HCT116 (cell line): ENCODE results near the gene YIPF7. TPM values are rescaled to one million over a fixed set of nuclear protein-coding genes. Genes with fewer than 3 reads are reported as not detected.

Source experiments
- ATAC-seq: fragments of 200-7000 bp; cut with Tn5 transposase; 2 replicates; pipeline ENCODE4 v1.9.1; 2020; ENCODE audit warnings: mild to moderate bottlenecking, moderate library complexity
- BruUV-seq: library from RNA; stranded (reverse); fragments of 400-500 nt; replicated peaks from 2 replicates; lab custom pipeline; 2021; lab: Mats Ljungman, UMichigan
- CTCF ChIA-PET: fragments of 300-600 bp; sonication (Branson Sonifier 250); formaldehyde crosslinking; loops from one replicate; lab custom pipeline; 2021; ENCODE audit warnings: antibody characterized with exemption; lab: Charles Lee
- POLR2A ChIA-PET: fragments of 300-600, 350-600 bp; sonication (Branson Sonifier 250); formaldehyde crosslinking; loops from one replicate; lab custom pipeline; 2021; ENCODE audit warnings: antibody characterized with exemption; lab: Charles Lee
- RAD21 ChIA-PET, 2 experiments: fragments of 300-600 bp; sonication (Branson Sonifier 250); formaldehyde crosslinking; loops; one replicate each; lab custom pipeline; 2023; ENCODE audit warnings: low total read pairs in 2 of 2; ENCODE audit not compliant: uncharacterized antibody in 2 of 2, unreplicated experiment in 2 of 2, low non-redundant PET in 1 of 2; lab: Charles Lee
- DNase-seq: peaks from one replicate; pipeline ENCODE4 v3.0.0-alpha.2; 2010; ENCODE audit warnings: low read depth, low spot score
- H2AFZ ChIP-seq: fragments of 200-600 bp; shearing (Covaris generic), sonication (generic); 2 replicates; pipeline ENCODE4 v1.6.1; 2017; ENCODE audit warnings: low read depth, mixed run types, mixed read lengths, antibody characterized with exemption, low read length; ENCODE audit not compliant: poor library complexity, severe bottlenecking
- H3K27ac ChIP-seq: 2 replicates; pipeline ENCODE4 v1.5.1; 2012; ENCODE audit warnings: low read depth, low read length
- H3K27me3 ChIP-seq: fragments of 200-600 bp; sonication (generic); 2 replicates; pipeline ENCODE4 v1.6.1; 2016; ENCODE audit warnings: mixed run types, low read length, mixed read lengths; ENCODE audit not compliant: insufficient read depth
- H3K36me3 ChIP-seq, 2 experiments: fragments of 200-500 bp in 1 of 2; fragments of 200-600 bp in 1 of 2; sonication (Bioruptor generic) in 1 of 2; sonication (generic) in 1 of 2; 2 replicates each; pipeline versions ENCODE4 v1.5.1 to v1.6.1; 2014 to 2016; ENCODE audit warnings: low read length in 2 of 2, inconsistent platforms in 1 of 2, mixed read lengths in 1 of 2, mixed run types in 1 of 2; ENCODE audit not compliant: insufficient read depth in 2 of 2, control insufficient read depth in 1 of 2
- H3K4me1 ChIP-seq, 2 experiments: fragments of 200-600 bp in 1 of 2; sonication (generic) in 1 of 2; 2 replicates each; pipeline versions ENCODE4 v1.5.1 to v1.6.1; 2012 to 2017; ENCODE audit warnings: low read length in 2 of 2, inconsistent platforms in 1 of 2, mild to moderate bottlenecking in 1 of 2, mixed read lengths in 1 of 2, mixed run types in 1 of 2, moderate library complexity in 1 of 2; ENCODE audit not compliant: insufficient read depth in 2 of 2, control insufficient read depth in 1 of 2
- H3K4me2 ChIP-seq: fragments of 200-600 bp; sonication (generic); 2 replicates; pipeline ENCODE4 v1.6.1; 2017; ENCODE audit warnings: mixed run types, low read length, mixed read lengths
- H3K4me3 ChIP-seq, 2 experiments: fragments of 200-600 bp in 1 of 2; sonication (generic) in 1 of 2; replicated peaks in 1 of 2; 2 replicates each; pipeline ENCODE4 v1.5.1; 2011 to 2016; ENCODE audit warnings: low read length in 2 of 2, control low read depth in 1 of 2, low read depth in 1 of 2, mild to moderate bottlenecking in 1 of 2, mixed read lengths in 1 of 2, mixed run types in 1 of 2
- H3K79me2 ChIP-seq: fragments of 200-600 bp; sonication (generic); 2 replicates; pipeline ENCODE4 v1.6.1; 2017; ENCODE audit warnings: mild to moderate bottlenecking, mixed run types, low read length, moderate library complexity, mixed read lengths; ENCODE audit not compliant: insufficient read depth
- H3K9ac ChIP-seq: fragments of 200-600 bp; sonication (generic); 2 replicates; pipeline ENCODE4 v1.6.1; 2016; ENCODE audit warnings: low read length, mixed read lengths
- H3K9me2 ChIP-seq: fragments of 200-600 bp; sonication (generic), shearing (Covaris generic); 2 replicates; pipeline ENCODE4 v1.6.1; 2017; ENCODE audit warnings: mixed run types, mild to moderate bottlenecking, moderate library complexity; ENCODE audit not compliant: insufficient read depth
- H3K9me3 ChIP-seq, 2 experiments: fragments of 200-500 bp in 1 of 2; fragments of 200-600 bp in 1 of 2; sonication (Bioruptor generic) in 1 of 2; sonication (generic) in 1 of 2; 2 replicates each; pipeline ENCODE4 v1.6.1; 2014 to 2017; ENCODE audit warnings: low read length in 2 of 2, mixed read lengths in 2 of 2, inconsistent platforms in 1 of 2, low read depth in 1 of 2, mild to moderate bottlenecking in 1 of 2, mixed run types in 1 of 2, moderate library complexity in 1 of 2; ENCODE audit not compliant: control insufficient read depth in 1 of 2, insufficient read depth in 1 of 2
- H4K20me1 ChIP-seq: fragments of 200-600 bp; sonication (generic), shearing (Covaris generic); 2 replicates; pipeline ENCODE4 v1.6.1; 2017; ENCODE audit warnings: mixed run types, mild to moderate bottlenecking, moderate library complexity; ENCODE audit not compliant: insufficient read depth
- CEBPB ChIP-seq: IDR thresholded peaks from 2 replicates; pipeline ENCODE4 v1.6.1; 2012; ENCODE audit warnings: low read depth
- EGR1 ChIP-seq: IDR thresholded peaks from 2 replicates; pipeline ENCODE4 v1.6.1; 2012; ENCODE audit warnings: low read depth
- ELF1 ChIP-seq: IDR thresholded peaks from 2 replicates; pipeline ENCODE4 v1.6.1; 2012; ENCODE audit warnings: low read depth, borderline replicate concordance
- EZH2phosphoT487 ChIP-seq: fragments of 200-600 bp; IDR thresholded peaks from 2 replicates; pipeline ENCODE4 v1.6.1; 2018; ENCODE audit warnings: antibody characterized with exemption, borderline replicate concordance
- FOSL1 ChIP-seq: IDR thresholded peaks from 2 replicates; pipeline ENCODE4 v1.6.1; 2012; ENCODE audit warnings: low read depth
- POLR2A ChIP-seq: IDR thresholded peaks from 2 replicates; pipeline ENCODE4 v1.7.0; 2011; ENCODE audit warnings: borderline replicate concordance; ENCODE audit not compliant: insufficient read depth, insufficient read length; ENCODE audit errors: extremely low read depth
- POLR2AphosphoS5 ChIP-seq: IDR thresholded peaks from 2 replicates; pipeline ENCODE4 v1.6.1; 2011; ENCODE audit warnings: mild to moderate bottlenecking, low read depth, low read length, moderate library complexity
- RAD21 ChIP-seq: IDR thresholded peaks from 2 replicates; pipeline ENCODE4 v1.6.1; 2012; ENCODE audit warnings: low read depth, mild to moderate bottlenecking
- SIN3A ChIP-seq: IDR thresholded peaks from 2 replicates; pipeline ENCODE4 v1.6.1; 2012; ENCODE audit warnings: low read depth
- SRF ChIP-seq: IDR thresholded peaks from 2 replicates; pipeline ENCODE4 v1.6.1; 2012; ENCODE audit warnings: low read depth
- ZFX ChIP-seq: fragments of 450-650 bp; IDR thresholded peaks from 2 replicates; pipeline ENCODE4 v1.6.1; 2017
- intact Hi-C: fragments of 100-400 bp; cut with micrococcal nuclease; formaldehyde crosslinking; loops from 2 replicates; pipeline ENCODE4 v1.10.0; 2022
- total RNA-seq: library from RNA; stranded (reverse); gene quantifications from one replicate; pipeline ENCODE4 v1.2.1, GENCODE V29; 2021; ENCODE audit not compliant: unreplicated experiment
- TF ChIP-seq, protein P1 (sequence below): IDR thresholded peaks from 2 replicates; pipeline ENCODE4 v1.6.1; 2011; ENCODE audit warnings: mild to moderate bottlenecking, low read length, moderate library complexity; ENCODE audit not compliant: insufficient replicate concordance; ENCODE audit errors: extremely low read depth
- TF ChIP-seq, protein P2 (sequence below): IDR thresholded peaks from 2 replicates; pipeline ENCODE4 v1.6.1; 2012; ENCODE audit warnings: low read depth
- TF ChIP-seq, protein P3 (sequence below), 3 experiments: fragments of 200-600 bp in 1 of 3; sonication (generic) in 1 of 3; IDR thresholded peaks in 2 of 3; conservative IDR thresholded peaks in 1 of 3; 2 replicates each; pipeline ENCODE4 v1.5.1; 2012 to 2017; ENCODE audit warnings: low read depth in 2 of 3, low read length in 2 of 3, antibody characterized with exemption in 1 of 3, borderline replicate concordance in 1 of 3, control low read depth in 1 of 3, mild to moderate bottlenecking in 1 of 3, mixed read lengths in 1 of 3, mixed run types in 1 of 3, moderate library complexity in 1 of 3; ENCODE audit not compliant: insufficient read depth in 1 of 3
- TF ChIP-seq, protein P4 (sequence below): IDR thresholded peaks from 2 replicates; pipeline ENCODE4 v1.6.1; 2012

The YIPF7 gene
- total RNA-seq, 1 experiment from 2014 or later, result not detected

DNA sequence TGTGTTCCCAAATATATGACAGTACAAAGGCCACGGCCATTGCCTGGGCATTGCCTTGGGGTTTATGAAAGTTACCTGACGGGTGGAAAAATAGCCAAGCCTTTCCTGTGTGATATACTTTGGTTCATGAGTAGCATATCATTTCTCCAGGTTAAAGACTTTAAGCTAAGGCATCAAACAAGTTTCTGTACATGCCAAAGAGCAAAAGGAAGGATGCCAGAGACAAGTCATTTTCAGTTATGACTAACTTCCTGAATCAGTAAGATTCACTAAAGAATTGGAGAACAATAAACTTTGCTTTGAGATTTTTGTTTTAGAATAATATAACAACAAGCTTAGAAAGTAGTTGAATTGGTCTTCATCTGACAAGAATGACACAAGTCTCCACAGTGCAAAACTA is 17.1 kb upstream of the YIPF7 start (continued):
- TF ChIP-seq, protein P1, sequence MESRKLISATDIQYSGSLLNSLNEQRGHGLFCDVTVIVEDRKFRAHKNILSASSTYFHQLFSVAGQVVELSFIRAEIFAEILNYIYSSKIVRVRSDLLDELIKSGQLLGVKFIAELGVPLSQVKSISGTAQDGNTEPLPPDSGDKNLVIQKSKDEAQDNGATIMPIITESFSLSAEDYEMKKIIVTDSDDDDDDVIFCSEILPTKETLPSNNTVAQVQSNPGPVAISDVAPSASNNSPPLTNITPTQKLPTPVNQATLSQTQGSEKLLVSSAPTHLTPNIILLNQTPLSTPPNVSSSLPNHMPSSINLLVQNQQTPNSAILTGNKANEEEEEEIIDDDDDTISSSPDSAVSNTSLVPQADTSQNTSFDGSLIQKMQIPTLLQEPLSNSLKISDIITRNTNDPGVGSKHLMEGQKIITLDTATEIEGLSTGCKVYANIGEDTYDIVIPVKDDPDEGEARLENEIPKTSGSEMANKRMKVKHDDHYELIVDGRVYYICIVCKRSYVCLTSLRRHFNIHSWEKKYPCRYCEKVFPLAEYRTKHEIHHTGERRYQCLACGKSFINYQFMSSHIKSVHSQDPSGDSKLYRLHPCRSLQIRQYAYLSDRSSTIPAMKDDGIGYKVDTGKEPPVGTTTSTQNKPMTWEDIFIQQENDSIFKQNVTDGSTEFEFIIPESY, result no peak
- TF ChIP-seq ZFX (no peak), ELF1 (no peak), EZH2phosphoT487 (no peak), CEBPB (no peak), SIN3A (no peak), POLR2A (no peak), POLR2AphosphoS5 (no peak), SRF (no peak), RAD21 (no peak), EGR1 (no peak)
- TF ChIP-seq, all 23 proteins: peak for 0

DNA sequence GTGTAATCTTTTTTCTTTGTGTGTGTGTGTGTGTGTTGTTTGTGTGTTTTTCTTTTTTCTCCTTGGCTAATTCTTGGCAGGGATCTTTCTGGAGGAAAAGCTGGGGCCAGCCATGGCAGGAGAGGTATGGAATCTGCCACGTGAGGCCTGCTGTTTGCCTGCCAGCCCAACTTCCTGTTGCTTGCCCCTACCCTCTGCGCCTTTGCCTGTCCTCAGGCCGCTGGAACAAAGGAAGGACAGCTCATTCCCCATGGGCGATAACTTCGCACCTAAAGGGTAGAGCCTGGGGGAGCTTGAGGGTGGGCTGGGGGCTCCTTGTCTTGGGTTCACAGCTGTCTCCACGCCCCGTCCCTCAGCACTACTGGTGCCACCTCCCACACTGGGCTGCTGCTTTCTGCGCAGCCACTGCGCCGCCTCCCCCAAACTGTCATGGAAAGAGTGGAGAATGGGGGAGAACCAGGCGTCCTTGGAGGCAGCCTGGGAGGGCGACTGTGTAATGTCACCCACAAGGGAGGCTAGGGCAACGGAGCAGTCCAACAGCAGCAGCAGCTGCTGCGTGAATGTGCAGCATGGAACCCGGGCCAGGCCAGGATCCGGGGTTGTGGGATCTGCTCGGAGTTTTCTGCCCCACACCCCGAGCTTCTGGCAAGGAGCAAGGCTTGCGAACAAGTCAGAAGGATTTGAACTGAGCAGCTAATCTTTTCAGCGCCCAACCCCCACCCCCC is 12.3 kb upstream of the YIPF7 start:
- Histone ChIP-seq H3K27me3 (no peaks in the 10 kb centered on the region; the same call in none of the 2 replicates), H3K79me2 (no peaks in the 10 kb centered on the region), H3K9me2 (no peaks in the 10 kb centered on the region), H3K9me3 (no peaks in the 10 kb centered on the region), H3K4me2 (no peak overlapping the region), H3K9ac (no peak overlapping the region), H3K4me1 (no peaks in the 10 kb centered on the region; a peak in 1 of 4 replicates), H3K27ac (no peak overlapping the region), H3K4me3 (no peak overlapping the region), H3K36me3 (no peaks in the 10 kb centered on the region), H4K20me1 (no peaks in the 10 kb centered on the region), H2AFZ (no peak overlapping the region)
- intact Hi-C loops, result no loop called here
- ChIA-PET CTCF (no interaction called here), RAD21 (no interaction called here), POLR2A (no interaction called here)
- ATAC-seq (no peak), DNase-seq (no peak)
- BruUV-seq, result no TSS peak
- TF ChIP-seq, protein P2, sequence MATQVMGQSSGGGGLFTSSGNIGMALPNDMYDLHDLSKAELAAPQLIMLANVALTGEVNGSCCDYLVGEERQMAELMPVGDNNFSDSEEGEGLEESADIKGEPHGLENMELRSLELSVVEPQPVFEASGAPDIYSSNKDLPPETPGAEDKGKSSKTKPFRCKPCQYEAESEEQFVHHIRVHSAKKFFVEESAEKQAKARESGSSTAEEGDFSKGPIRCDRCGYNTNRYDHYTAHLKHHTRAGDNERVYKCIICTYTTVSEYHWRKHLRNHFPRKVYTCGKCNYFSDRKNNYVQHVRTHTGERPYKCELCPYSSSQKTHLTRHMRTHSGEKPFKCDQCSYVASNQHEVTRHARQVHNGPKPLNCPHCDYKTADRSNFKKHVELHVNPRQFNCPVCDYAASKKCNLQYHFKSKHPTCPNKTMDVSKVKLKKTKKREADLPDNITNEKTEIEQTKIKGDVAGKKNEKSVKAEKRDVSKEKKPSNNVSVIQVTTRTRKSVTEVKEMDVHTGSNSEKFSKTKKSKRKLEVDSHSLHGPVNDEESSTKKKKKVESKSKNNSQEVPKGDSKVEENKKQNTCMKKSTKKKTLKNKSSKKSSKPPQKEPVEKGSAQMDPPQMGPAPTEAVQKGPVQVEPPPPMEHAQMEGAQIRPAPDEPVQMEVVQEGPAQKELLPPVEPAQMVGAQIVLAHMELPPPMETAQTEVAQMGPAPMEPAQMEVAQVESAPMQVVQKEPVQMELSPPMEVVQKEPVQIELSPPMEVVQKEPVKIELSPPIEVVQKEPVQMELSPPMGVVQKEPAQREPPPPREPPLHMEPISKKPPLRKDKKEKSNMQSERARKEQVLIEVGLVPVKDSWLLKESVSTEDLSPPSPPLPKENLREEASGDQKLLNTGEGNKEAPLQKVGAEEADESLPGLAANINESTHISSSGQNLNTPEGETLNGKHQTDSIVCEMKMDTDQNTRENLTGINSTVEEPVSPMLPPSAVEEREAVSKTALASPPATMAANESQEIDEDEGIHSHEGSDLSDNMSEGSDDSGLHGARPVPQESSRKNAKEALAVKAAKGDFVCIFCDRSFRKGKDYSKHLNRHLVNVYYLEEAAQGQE, result no peak
- TF ChIP-seq, protein P1, result no peak
- TF ChIP-seq SIN3A, result no peak
- TF ChIP-seq POLR2AphosphoS5, result no peak
- TF ChIP-seq FOSL1, result no peak
- TF ChIP-seq, protein P3, sequence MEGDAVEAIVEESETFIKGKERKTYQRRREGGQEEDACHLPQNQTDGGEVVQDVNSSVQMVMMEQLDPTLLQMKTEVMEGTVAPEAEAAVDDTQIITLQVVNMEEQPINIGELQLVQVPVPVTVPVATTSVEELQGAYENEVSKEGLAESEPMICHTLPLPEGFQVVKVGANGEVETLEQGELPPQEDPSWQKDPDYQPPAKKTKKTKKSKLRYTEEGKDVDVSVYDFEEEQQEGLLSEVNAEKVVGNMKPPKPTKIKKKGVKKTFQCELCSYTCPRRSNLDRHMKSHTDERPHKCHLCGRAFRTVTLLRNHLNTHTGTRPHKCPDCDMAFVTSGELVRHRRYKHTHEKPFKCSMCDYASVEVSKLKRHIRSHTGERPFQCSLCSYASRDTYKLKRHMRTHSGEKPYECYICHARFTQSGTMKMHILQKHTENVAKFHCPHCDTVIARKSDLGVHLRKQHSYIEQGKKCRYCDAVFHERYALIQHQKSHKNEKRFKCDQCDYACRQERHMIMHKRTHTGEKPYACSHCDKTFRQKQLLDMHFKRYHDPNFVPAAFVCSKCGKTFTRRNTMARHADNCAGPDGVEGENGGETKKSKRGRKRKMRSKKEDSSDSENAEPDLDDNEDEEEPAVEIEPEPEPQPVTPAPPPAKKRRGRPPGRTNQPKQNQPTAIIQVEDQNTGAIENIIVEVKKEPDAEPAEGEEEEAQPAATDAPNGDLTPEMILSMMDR (IDR thresholded peaks at IDR 0.05 in 2 of 3, conservative IDR thresholded peaks at IDR 0.05 in 1 of 3; ENCODE audit: borderline replicate concordance in 1 of 3, insufficient read depth in 1 of 3, low read depth in 2 of 3, low read length in 2 of 3), result no peak
- TF ChIP-seq, protein P4, sequence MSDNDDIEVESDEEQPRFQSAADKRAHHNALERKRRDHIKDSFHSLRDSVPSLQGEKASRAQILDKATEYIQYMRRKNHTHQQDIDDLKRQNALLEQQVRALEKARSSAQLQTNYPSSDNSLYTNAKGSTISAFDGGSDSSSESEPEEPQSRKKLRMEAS, result no peak
- no peak for TF ChIP-seq EZH2phosphoT487
